ENCODE measurements around the gene ZNF157. TPM values are rescaled to one million over a fixed set of nuclear protein-coding genes. Genes with fewer than 3 reads are reported as not detected.

The ZNF157 gene
- total RNA-seq, 1 donor from 2014 or later: 0.58 TPM

GRCh38 chrX:47420962-47421361 is 50.6 kb downstream of the ZNF157 start:
- Mint-ChIP-seq H3K4me1 (ENCODE audit: unreplicated experiment) (no peaks in the 10 kb centered on the region), H3K36me3 (peaks cover 3% of the 10 kb centered on the region), H3K4me3 (no peak overlapping the region), H3K27me3 (no peaks in the 10 kb centered on the region), H3K9me3 (peaks cover 26% of the 10 kb centered on the region), H3K27ac (no peak overlapping the region)
- no peak for DNase-seq (ENCODE audit: extremely low spot score, unreplicated experiment)
- TF ChIP-seq, protein P1, sequence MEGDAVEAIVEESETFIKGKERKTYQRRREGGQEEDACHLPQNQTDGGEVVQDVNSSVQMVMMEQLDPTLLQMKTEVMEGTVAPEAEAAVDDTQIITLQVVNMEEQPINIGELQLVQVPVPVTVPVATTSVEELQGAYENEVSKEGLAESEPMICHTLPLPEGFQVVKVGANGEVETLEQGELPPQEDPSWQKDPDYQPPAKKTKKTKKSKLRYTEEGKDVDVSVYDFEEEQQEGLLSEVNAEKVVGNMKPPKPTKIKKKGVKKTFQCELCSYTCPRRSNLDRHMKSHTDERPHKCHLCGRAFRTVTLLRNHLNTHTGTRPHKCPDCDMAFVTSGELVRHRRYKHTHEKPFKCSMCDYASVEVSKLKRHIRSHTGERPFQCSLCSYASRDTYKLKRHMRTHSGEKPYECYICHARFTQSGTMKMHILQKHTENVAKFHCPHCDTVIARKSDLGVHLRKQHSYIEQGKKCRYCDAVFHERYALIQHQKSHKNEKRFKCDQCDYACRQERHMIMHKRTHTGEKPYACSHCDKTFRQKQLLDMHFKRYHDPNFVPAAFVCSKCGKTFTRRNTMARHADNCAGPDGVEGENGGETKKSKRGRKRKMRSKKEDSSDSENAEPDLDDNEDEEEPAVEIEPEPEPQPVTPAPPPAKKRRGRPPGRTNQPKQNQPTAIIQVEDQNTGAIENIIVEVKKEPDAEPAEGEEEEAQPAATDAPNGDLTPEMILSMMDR (conservative IDR thresholded peaks at IDR 0.05): no peak

DNA sequence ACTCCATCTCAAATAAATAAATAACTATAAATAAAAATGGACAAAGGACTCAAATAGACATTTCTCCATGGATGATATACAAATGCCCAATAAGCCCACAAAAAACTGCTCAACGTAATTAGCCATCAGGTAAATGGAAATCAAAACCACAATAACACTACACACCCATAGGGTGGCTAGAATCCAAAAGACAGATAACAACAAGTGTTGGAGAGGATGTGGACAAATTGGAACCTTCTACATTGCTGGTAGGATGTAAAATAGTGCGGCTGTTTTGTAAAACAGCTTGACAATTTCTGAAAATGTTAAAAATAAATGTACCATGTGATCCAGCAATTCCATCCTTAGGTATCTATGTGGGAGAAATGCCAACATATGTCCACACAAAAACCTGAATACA is 52.1 kb downstream of the ZNF157 start:
- Mint-ChIP-seq H3K4me3 (no peak overlapping the region), H3K27me3 (no peaks in the 10 kb centered on the region), H3K9me3 (peaks cover 26% of the 10 kb centered on the region), H3K4me1 (ENCODE audit: unreplicated experiment) (no peaks in the 10 kb centered on the region), H3K36me3 (peaks cover 3% of the 10 kb centered on the region), H3K27ac (no peak overlapping the region)
- TF ChIP-seq, protein P1 (conservative IDR thresholded peaks at IDR 0.05): no peak
- DNase-seq (ENCODE audit: extremely low spot score, unreplicated experiment): no peak

- Mint-ChIP-seq H3K4me1 (ENCODE audit: unreplicated experiment) (no peaks in the 10 kb centered on the region), H3K4me3 (no peak overlapping the region), H3K36me3 (no peaks in the 10 kb centered on the region), H3K27ac (no peak overlapping the region), H3K9me3 (no peaks in the 10 kb centered on the region), H3K27me3 (no peaks in the 10 kb centered on the region)
- TF ChIP-seq, protein P1 (conservative IDR thresholded peaks at IDR 0.05): no peak
- no peak for DNase-seq (ENCODE audit: extremely low spot score, unreplicated experiment)
Measured at GRCh38 chrX:47430925-47431324, 60.5 kb downstream of the ZNF157 start.

- Mint-ChIP-seq H3K36me3 (peaks cover 51% of the 10 kb centered on the region), H3K4me1 (ENCODE audit: unreplicated experiment) (no peaks in the 10 kb centered on the region), H3K27ac (no peak overlapping the region), H3K27me3 (no peaks in the 10 kb centered on the region), H3K9me3 (peaks cover 23% of the 10 kb centered on the region), H3K4me3 (no peak overlapping the region)
- TF ChIP-seq, protein P1 (conservative IDR thresholded peaks at IDR 0.05): no peak
- no peak for DNase-seq (ENCODE audit: extremely low spot score, unreplicated experiment)
Measured at GRCh38 chrX:47446431-47446830, 76.1 kb downstream of the ZNF157 start.

- no peaks in the 10 kb centered on the region for H3K27me3 Mint-ChIP-seq
- no peak for DNase-seq (ENCODE audit: extremely low spot score, unreplicated experiment)
- peaks cover 21% of the 10 kb centered on the region for H3K9me3 Mint-ChIP-seq
- TF ChIP-seq, protein P1 (conservative IDR thresholded peaks at IDR 0.05): no peak
- H3K36me3 Mint-ChIP-seq: peaks cover 52% of the 10 kb centered on the region
- H3K4me3 Mint-ChIP-seq: no peak overlapping the region
- H3K27ac Mint-ChIP-seq: no peak overlapping the region
- no peaks in the 10 kb centered on the region for H3K4me1 Mint-ChIP-seq (ENCODE audit: unreplicated experiment)
Measured at GRCh38 chrX:47446971-47447370, 76.6 kb downstream of the ZNF157 start.

- TF ChIP-seq, protein P1 (conservative IDR thresholded peaks at IDR 0.05): no peak
- Mint-ChIP-seq H3K27me3 (no peaks in the 10 kb centered on the region), H3K4me1 (ENCODE audit: unreplicated experiment) (no peaks in the 10 kb centered on the region), H3K36me3 (peaks cover 55% of the 10 kb centered on the region), H3K27ac (no peak overlapping the region), H3K4me3 (no peak overlapping the region), H3K9me3 (peaks cover 19% of the 10 kb centered on the region)
- no peak for DNase-seq (ENCODE audit: extremely low spot score, unreplicated experiment)
Measured at GRCh38 chrX:47447607-47448006, 77.2 kb downstream of the ZNF157 start.
